Measurements from ENCODE around the gene C1R.
"Not testable (repeated sequence)": the region's sequence is repeated elsewhere in the genome, so short reads cannot be mapped to it uniquely, and the experiment has no call there.

C1R gene

GRCh38 chr12:7046383-7047105 lies 45.7 kb downstream of the C1R start:
- no peaks in the 10 kb centered on the region for H3K36me3 ChIP-seq (ENCODE audit: insufficient read depth, low read length)
- H3K27ac ChIP-seq (ENCODE audit: low read depth, low read length) = no peak overlapping the region
- H3K27me3 ChIP-seq (ENCODE audit: control insufficient read depth in 1 of 2, insufficient read depth in 2 of 2, low read length in 2 of 2) = no peaks in the 10 kb centered on the region
- H3K4me3 ChIP-seq (ENCODE audit: low read depth in 1 of 2, low read length in 2 of 2) = no peak overlapping the region
- H3K9ac ChIP-seq (ENCODE audit: low read length) = no peak overlapping the region
- no peaks in the 10 kb centered on the region for H3K4me1 ChIP-seq (ENCODE audit: insufficient read depth, low read length)
- no peaks in the 10 kb centered on the region for H3K9me3 ChIP-seq (ENCODE audit: low read length)

- Histone ChIP-seq H3K27me3 (ENCODE audit: control insufficient read depth in 1 of 2, insufficient read depth in 2 of 2, low read length in 2 of 2) (no peaks in the 10 kb centered on the region), H3K4me3 (ENCODE audit: low read depth in 1 of 2, low read length in 2 of 2) (no peak overlapping the region), H3K4me1 (ENCODE audit: insufficient read depth, low read length) (no peaks in the 10 kb centered on the region), H3K9ac (ENCODE audit: low read length) (no peak overlapping the region), H3K36me3 (ENCODE audit: insufficient read depth, low read length) (no peaks in the 10 kb centered on the region), H3K9me3 (ENCODE audit: low read length) (no peaks in the 10 kb centered on the region), H3K27ac (ENCODE audit: low read depth, low read length) (no peak overlapping the region)
Measured at GRCh38 chr12:7045913-7046312, 46.3 kb downstream of the C1R start.

DNA sequence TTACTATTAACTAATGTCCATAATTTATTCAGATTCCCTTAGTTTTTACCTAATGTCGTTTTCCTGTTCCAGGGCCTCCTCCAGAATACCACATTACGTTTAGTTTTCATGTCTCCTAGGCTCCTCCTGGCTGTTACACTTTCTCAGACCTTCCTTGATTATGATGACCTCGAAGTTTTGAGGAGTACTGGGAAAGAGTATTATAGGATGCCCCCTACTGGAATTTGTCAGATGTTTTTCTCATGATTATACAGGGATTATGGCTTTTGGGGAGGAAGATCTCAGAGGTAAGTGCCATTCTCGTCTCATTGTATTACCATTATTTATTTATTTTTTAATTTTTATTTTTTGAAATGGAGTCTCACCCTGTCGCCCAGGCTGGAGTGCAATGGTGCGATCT lies 49.4 kb downstream of the C1R start:
- Histone ChIP-seq H3K4me1 (ENCODE audit: insufficient read depth, low read length) (no peaks in the 10 kb centered on the region), H3K9ac (ENCODE audit: low read length) (no peak overlapping the region), H3K4me3 (ENCODE audit: low read depth in 1 of 2, low read length in 2 of 2) (no peak overlapping the region), H3K9me3 (ENCODE audit: low read length) (no peaks in the 10 kb centered on the region), H3K27me3 (ENCODE audit: control insufficient read depth in 1 of 2, insufficient read depth in 2 of 2, low read length in 2 of 2) (no peaks in the 10 kb centered on the region), H3K27ac (ENCODE audit: low read depth, low read length) (no peak overlapping the region), H3K36me3 (ENCODE audit: insufficient read depth, low read length) (no peaks in the 10 kb centered on the region)

GRCh38 chr12:7039403-7039802 lies 52.8 kb downstream of the C1R start:
- no peaks in the 10 kb centered on the region for H3K36me3 ChIP-seq (ENCODE audit: insufficient read depth, low read length)
- no peak overlapping the region for H3K4me3 ChIP-seq (ENCODE audit: low read depth in 1 of 2, low read length in 2 of 2)
- no peaks in the 10 kb centered on the region for H3K27me3 ChIP-seq (ENCODE audit: control insufficient read depth in 1 of 2, insufficient read depth in 2 of 2, low read length in 2 of 2)
- H3K4me1 ChIP-seq (ENCODE audit: insufficient read depth, low read length) = no peaks in the 10 kb centered on the region
- no peak overlapping the region for H3K9ac ChIP-seq (ENCODE audit: low read length)
- H3K27ac ChIP-seq (ENCODE audit: low read depth, low read length) = no peak overlapping the region
- no peaks in the 10 kb centered on the region for H3K9me3 ChIP-seq (ENCODE audit: low read length)

DNA sequence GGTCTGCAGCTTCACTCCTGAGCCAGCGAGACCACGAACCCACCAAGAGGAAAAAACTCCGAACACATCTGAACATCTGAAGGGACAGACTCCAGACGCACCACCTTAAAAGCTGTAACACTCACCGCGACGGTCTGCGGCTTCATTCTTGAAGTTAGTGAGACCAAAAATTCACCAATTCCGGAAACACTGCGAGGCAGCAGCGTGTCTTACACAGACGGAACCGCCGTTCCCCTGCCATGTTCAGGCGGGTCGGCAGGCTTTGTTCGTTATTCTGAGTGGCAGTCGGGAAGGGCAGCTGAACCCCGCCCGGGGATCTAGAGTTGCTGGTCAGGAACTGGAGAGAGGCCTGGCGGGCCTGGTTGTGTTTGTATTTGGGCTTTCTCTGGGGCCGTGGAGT lies 53.7 kb downstream of the C1R start:
- Histone ChIP-seq H3K9ac (ENCODE audit: low read length) (no peak overlapping the region), H3K4me1 (ENCODE audit: insufficient read depth, low read length) (no peaks in the 10 kb centered on the region), H3K27me3 (ENCODE audit: control insufficient read depth in 1 of 2, insufficient read depth in 2 of 2, low read length in 2 of 2) (no peaks in the 10 kb centered on the region), H3K4me3 (ENCODE audit: low read depth in 1 of 2, low read length in 2 of 2) (no peak overlapping the region), H3K27ac (ENCODE audit: low read depth, low read length) (no peak overlapping the region), H3K36me3 (ENCODE audit: insufficient read depth, low read length) (no peaks in the 10 kb centered on the region), H3K9me3 (ENCODE audit: low read length) (no peaks in the 10 kb centered on the region)

DNA sequence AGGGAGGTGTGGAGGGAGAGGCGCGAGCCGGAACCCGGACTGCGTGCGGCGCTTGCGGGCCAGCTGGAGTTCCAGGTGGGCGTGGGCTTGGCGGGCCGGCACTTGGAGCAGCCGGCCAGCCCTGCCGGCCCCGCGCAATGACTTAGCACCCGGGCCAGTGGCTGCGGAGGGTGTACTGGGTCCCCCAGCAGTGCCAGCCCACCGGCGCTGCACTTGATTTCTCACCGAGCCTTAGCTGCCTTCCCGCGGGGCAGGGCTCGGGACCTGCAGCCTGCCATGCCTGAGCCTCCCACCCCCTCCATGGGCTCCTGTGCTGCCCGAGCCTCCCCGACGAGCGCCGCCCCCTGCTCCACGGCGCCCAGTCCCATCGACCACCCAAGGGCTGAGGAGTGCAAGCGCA lies 54.8 kb downstream of the C1R start:
- not testable (repeated sequence) for H3K4me3 ChIP-seq (ENCODE audit: low read depth in 1 of 2, low read length in 2 of 2); H3K36me3 ChIP-seq (ENCODE audit: insufficient read depth, low read length); H3K9ac ChIP-seq (ENCODE audit: low read length); H3K27ac ChIP-seq (ENCODE audit: low read depth, low read length); H3K4me1 ChIP-seq (ENCODE audit: insufficient read depth, low read length); H3K27me3 ChIP-seq (ENCODE audit: control insufficient read depth in 1 of 2, insufficient read depth in 2 of 2, low read length in 2 of 2); H3K9me3 ChIP-seq (ENCODE audit: low read length)

GRCh38 chr12:7035463-7035862 lies 56.8 kb downstream of the C1R start:
- Histone ChIP-seq H3K36me3 (ENCODE audit: insufficient read depth, low read length) (no peaks in the 10 kb centered on the region), H3K27ac (ENCODE audit: low read depth, low read length) (no peak overlapping the region), H3K4me3 (ENCODE audit: low read depth in 1 of 2, low read length in 2 of 2) (no peak overlapping the region), H3K9ac (ENCODE audit: low read length) (no peak overlapping the region), H3K4me1 (ENCODE audit: insufficient read depth, low read length) (no peaks in the 10 kb centered on the region), H3K27me3 (ENCODE audit: control insufficient read depth in 1 of 2, insufficient read depth in 2 of 2, low read length in 2 of 2) (no peaks in the 10 kb centered on the region), H3K9me3 (ENCODE audit: low read length) (no peaks in the 10 kb centered on the region)

- H3K4me3 ChIP-seq (ENCODE audit: low read depth in 1 of 2, low read length in 2 of 2) = no peak overlapping the region
- no peak overlapping the region for H3K27ac ChIP-seq (ENCODE audit: low read depth, low read length)
- no peaks in the 10 kb centered on the region for H3K9me3 ChIP-seq (ENCODE audit: low read length)
- H3K36me3 ChIP-seq (ENCODE audit: insufficient read depth, low read length) = no peaks in the 10 kb centered on the region
- H3K4me1 ChIP-seq (ENCODE audit: insufficient read depth, low read length) = no peaks in the 10 kb centered on the region
- H3K27me3 ChIP-seq (ENCODE audit: control insufficient read depth in 1 of 2, insufficient read depth in 2 of 2, low read length in 2 of 2) = no peaks in the 10 kb centered on the region
- no peak overlapping the region for H3K9ac ChIP-seq (ENCODE audit: low read length)
Measured at GRCh38 chr12:7034464-7034863, 57.8 kb downstream of the C1R start.

DNA sequence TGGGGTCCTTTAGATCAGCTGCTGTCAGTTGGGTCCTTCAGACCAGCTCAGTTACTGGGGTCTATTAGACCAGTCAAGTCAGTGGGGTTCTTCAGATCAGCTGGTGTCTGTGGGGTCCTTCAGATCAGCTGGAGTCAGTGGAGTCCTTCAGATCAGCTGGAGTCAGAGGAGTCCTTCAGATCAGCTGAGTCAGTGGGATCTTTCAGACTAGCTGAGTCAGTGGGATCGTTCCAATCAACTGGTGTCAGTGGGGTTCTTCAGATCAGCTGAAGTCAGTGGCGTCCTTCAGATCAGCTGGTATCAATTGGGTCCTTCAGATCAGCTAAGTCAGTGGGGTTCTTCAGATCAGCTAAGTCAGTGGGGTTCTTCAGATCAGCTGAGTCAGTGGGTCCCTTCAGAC lies 59.3 kb downstream of the C1R start:
- Histone ChIP-seq H3K9me3 (ENCODE audit: low read length) (no peaks in the 10 kb centered on the region), H3K4me1 (ENCODE audit: insufficient read depth, low read length) (no peaks in the 10 kb centered on the region), H3K36me3 (ENCODE audit: insufficient read depth, low read length) (no peaks in the 10 kb centered on the region), H3K9ac (ENCODE audit: low read length) (no peak overlapping the region), H3K27me3 (ENCODE audit: control insufficient read depth in 1 of 2, insufficient read depth in 2 of 2, low read length in 2 of 2) (no peaks in the 10 kb centered on the region), H3K4me3 (ENCODE audit: low read depth in 1 of 2, low read length in 2 of 2) (no peak overlapping the region), H3K27ac (ENCODE audit: low read depth, low read length) (no peak overlapping the region)

- H3K4me1 ChIP-seq (ENCODE audit: insufficient read depth, low read length) = no peaks in the 10 kb centered on the region
- H3K36me3 ChIP-seq (ENCODE audit: insufficient read depth, low read length) = no peaks in the 10 kb centered on the region
- no peak overlapping the region for H3K9ac ChIP-seq (ENCODE audit: low read length)
- H3K4me3 ChIP-seq (ENCODE audit: low read depth in 1 of 2, low read length in 2 of 2) = no peak overlapping the region
- no peaks in the 10 kb centered on the region for H3K27me3 ChIP-seq (ENCODE audit: control insufficient read depth in 1 of 2, insufficient read depth in 2 of 2, low read length in 2 of 2)
- no peak overlapping the region for H3K27ac ChIP-seq (ENCODE audit: low read depth, low read length)
- H3K9me3 ChIP-seq (ENCODE audit: low read length) = no peaks in the 10 kb centered on the region
Measured at GRCh38 chr12:7031306-7031705, 60.9 kb downstream of the C1R start.
